GM18951 (cell line): Measurements from ENCODE around the gene RYR3.

Experiments
- POLR2A ChIP-seq: IDR thresholded peaks from 4 replicates; pipeline ENCODE4 v1.6.1; 2011; ENCODE audit warnings: mild to moderate bottlenecking; ENCODE audit not compliant: insufficient read length, insufficient read depth; ENCODE audit errors: extremely low read depth
- in situ Hi-C: fragments of 300-500 bp; cut with MboI; formaldehyde crosslinking; loops from one replicate; pipeline ENCODE4 v1.12.0; 2022; ENCODE audit warnings: low sequenced_read_pairs, mixed read lengths, inconsistent platforms; ENCODE audit not compliant: unreplicated experiment

The RYR3 gene

GRCh38 chr15:33411596-33412540 lies 101.1 kb downstream of the RYR3 start:
- TF ChIP-seq POLR2A, result no peak
- in situ Hi-C loops, result no loop called here

GRCh38 chr15:33419701-33420100 lies 108.9 kb downstream of the RYR3 start:
- in situ Hi-C loops, result no loop called here
- TF ChIP-seq POLR2A, result no peak

- in situ Hi-C loops, result no loop called here
- no peak for TF ChIP-seq POLR2A
Measured at GRCh38 chr15:33424025-33424424, 113.3 kb downstream of the RYR3 start.

GRCh38 chr15:33425142-33425541 lies 114.4 kb downstream of the RYR3 start:
- TF ChIP-seq POLR2A, result no peak

GRCh38 chr15:33430577-33430976 lies 119.8 kb downstream of the RYR3 start:
- no peak for TF ChIP-seq POLR2A
- in situ Hi-C loops, result no loop called here

More at GRCh38 chr15:33425142-33425541, 114.4 kb downstream of the RYR3 start:
- in situ Hi-C loops, result no loop called here

GRCh38 chr15:33433821-33434220 lies 123.1 kb downstream of the RYR3 start:
- in situ Hi-C loops, result no loop called here
- no peak for TF ChIP-seq POLR2A

- no peak for TF ChIP-seq POLR2A
- in situ Hi-C loops, result no loop called here
Measured at GRCh38 chr15:33438396-33438795, 127.6 kb downstream of the RYR3 start.

- no peak for TF ChIP-seq POLR2A
- in situ Hi-C loops, result no loop called here
Measured at GRCh38 chr15:33440900-33441299, 130.1 kb downstream of the RYR3 start.

GRCh38 chr15:33442449-33442848 lies 131.7 kb downstream of the RYR3 start:
- no peak for TF ChIP-seq POLR2A
- in situ Hi-C loops, result no loop called here

GRCh38 chr15:33443708-33444107 lies 132.9 kb downstream of the RYR3 start:
- no peak for TF ChIP-seq POLR2A
- in situ Hi-C loops, result no loop called here

GRCh38 chr15:33445984-33446383 lies 135.2 kb downstream of the RYR3 start:
- TF ChIP-seq POLR2A, result no peak
- in situ Hi-C loops, result no loop called here

- in situ Hi-C loops, result no loop called here
- TF ChIP-seq POLR2A, result no peak
Measured at GRCh38 chr15:33448151-33448550, 137.4 kb downstream of the RYR3 start.

GRCh38 chr15:33448961-33449606 lies 138.3 kb downstream of the RYR3 start:
- in situ Hi-C loops, result no loop called here

GRCh38 chr15:33449810-33450209 lies 139.0 kb downstream of the RYR3 start:
- TF ChIP-seq POLR2A, result no peak
- in situ Hi-C loops, result no loop called here

More at GRCh38 chr15:33448961-33449606, 138.3 kb downstream of the RYR3 start:
- no peak for TF ChIP-seq POLR2A
